Fibroblast of mammary gland (primary cell): ENCODE data around the gene GNS.

ENCODE experiments used
- DNase-seq: peaks from one replicate; pipeline ENCODE4 v3.0.0-alpha.2; 2010; ENCODE audit warnings: low read depth
- H3K4me3 ChIP-seq: 2 replicates; pipeline ENCODE4 v1.5.1; 2011; ENCODE audit warnings: low read depth, mild to moderate bottlenecking, low read length, moderate library complexity; ENCODE audit not compliant: control insufficient read depth
- CTCF ChIP-seq: conservative IDR thresholded peaks from 2 replicates; pipeline ENCODE4 v1.5.1; 2011; ENCODE audit warnings: low read depth, low read length, inconsistent platforms; ENCODE audit not compliant: control insufficient read depth, insufficient read depth

The GNS gene

GRCh38 chr12:64716839-64717455 lies 42.3 kb downstream of the GNS start:
- no peak for DNase-seq
- no peak for TF ChIP-seq CTCF
- H3K4me3 ChIP-seq = no peak overlapping the region

GRCh38 chr12:64716371-64716770 lies 42.8 kb downstream of the GNS start:
- no peak overlapping the region for H3K4me3 ChIP-seq
- DNase-seq = no peak
- TF ChIP-seq CTCF = no peak

- no peak overlapping the region for H3K4me3 ChIP-seq
- TF ChIP-seq CTCF = no peak
- no peak for DNase-seq
These were observed 44.6 kb downstream of the GNS start for GRCh38 chr12:64714551-64714968.

- H3K4me3 ChIP-seq = no peak overlapping the region
- TF ChIP-seq CTCF = no peak
- DNase-seq = no peak
These were observed 45.8 kb downstream of the GNS start for GRCh38 chr12:64713376-64713775.

GRCh38 chr12:64709429-64709828 lies 49.8 kb downstream of the GNS start:
- H3K4me3 ChIP-seq = no peak overlapping the region
- no peak for TF ChIP-seq CTCF
- no peak for DNase-seq

- no peak for DNase-seq
- no peak for TF ChIP-seq CTCF
- no peak overlapping the region for H3K4me3 ChIP-seq
These were observed 51.3 kb downstream of the GNS start for GRCh38 chr12:64707926-64708325.

- no peak overlapping the region for H3K4me3 ChIP-seq
- DNase-seq = no peak
- TF ChIP-seq CTCF = no peak
These were observed 51.8 kb downstream of the GNS start for GRCh38 chr12:64707362-64707761.
